MM.1S (cell line): ENCODE data around the gene MIF.

ENCODE experiments used
- EZH2phosphoT487 ChIP-seq: fragments of 300-600 bp; sonication (generic); IDR thresholded peaks from 2 replicates; pipeline ENCODE4 v1.6.1; 2018; ENCODE audit warnings: antibody characterized with exemption, low read length
- TF ChIP-seq, protein P1 (sequence below): fragments of 300-600 bp; sonication (generic); IDR thresholded peaks from 2 replicates; pipeline ENCODE4 v1.5.1; 2016; ENCODE audit warnings: antibody characterized with exemption, low read length, mixed read lengths

DNA sequence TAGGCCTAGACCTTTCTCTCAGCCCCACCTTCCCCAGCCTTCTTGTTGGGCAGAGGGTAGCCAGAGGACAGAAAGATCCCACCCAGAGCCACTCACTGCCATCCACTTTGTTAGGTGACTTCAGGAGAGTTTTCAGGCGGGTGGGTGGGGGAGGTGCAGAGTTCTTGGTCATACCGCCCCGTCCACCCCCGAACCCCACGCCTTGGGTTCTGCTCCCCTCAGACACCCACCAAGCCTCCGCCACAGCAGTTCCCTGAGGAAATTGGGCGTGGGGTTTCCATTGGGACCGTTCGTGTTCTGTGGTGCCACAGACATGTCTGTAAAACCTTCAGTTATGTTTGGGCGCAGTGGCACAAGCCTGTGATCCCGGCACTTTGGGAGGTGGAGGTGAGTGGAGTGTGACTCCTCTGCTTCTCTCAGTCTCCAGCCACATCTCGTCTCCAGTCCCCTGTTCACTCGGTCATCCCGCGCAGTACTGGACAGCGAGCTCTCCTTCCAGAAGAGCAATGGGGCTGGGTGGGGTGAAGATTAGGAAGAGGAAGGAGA lies 1.5 kb downstream of the MIF start:
- TF ChIP-seq, protein P1, sequence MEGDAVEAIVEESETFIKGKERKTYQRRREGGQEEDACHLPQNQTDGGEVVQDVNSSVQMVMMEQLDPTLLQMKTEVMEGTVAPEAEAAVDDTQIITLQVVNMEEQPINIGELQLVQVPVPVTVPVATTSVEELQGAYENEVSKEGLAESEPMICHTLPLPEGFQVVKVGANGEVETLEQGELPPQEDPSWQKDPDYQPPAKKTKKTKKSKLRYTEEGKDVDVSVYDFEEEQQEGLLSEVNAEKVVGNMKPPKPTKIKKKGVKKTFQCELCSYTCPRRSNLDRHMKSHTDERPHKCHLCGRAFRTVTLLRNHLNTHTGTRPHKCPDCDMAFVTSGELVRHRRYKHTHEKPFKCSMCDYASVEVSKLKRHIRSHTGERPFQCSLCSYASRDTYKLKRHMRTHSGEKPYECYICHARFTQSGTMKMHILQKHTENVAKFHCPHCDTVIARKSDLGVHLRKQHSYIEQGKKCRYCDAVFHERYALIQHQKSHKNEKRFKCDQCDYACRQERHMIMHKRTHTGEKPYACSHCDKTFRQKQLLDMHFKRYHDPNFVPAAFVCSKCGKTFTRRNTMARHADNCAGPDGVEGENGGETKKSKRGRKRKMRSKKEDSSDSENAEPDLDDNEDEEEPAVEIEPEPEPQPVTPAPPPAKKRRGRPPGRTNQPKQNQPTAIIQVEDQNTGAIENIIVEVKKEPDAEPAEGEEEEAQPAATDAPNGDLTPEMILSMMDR = no peak
- TF ChIP-seq EZH2phosphoT487 = no peak
